Thyroid gland (tissue), 4 donors: ENCODE data around the gene EPM2AIP1.

ENCODE experiments used
- POLR2A ChIP-seq, 2 donors: fragments of 450-650 bp; IDR thresholded peaks; one replicate each; pipeline ENCODE4 v1.6.1; 2017; ENCODE audit warnings: antibody characterized with exemption in 2 of 2, mild to moderate bottlenecking in 2 of 2, moderate library complexity in 1 of 2
- TF ChIP-seq, protein P1 (sequence below), 6 experiments: fragments of 200-600 bp in 3 of 6; fragments of 450-650 bp in 3 of 6; sonication (generic) in 3 of 6; IDR thresholded peaks; one replicate each; pipeline ENCODE4 v1.5.1; 2016 to 2019; ENCODE audit warnings: antibody characterized with exemption in 6 of 6, mild to moderate bottlenecking in 2 of 6, inconsistent platforms in 1 of 6, moderate library complexity in 1 of 6

DNA sequence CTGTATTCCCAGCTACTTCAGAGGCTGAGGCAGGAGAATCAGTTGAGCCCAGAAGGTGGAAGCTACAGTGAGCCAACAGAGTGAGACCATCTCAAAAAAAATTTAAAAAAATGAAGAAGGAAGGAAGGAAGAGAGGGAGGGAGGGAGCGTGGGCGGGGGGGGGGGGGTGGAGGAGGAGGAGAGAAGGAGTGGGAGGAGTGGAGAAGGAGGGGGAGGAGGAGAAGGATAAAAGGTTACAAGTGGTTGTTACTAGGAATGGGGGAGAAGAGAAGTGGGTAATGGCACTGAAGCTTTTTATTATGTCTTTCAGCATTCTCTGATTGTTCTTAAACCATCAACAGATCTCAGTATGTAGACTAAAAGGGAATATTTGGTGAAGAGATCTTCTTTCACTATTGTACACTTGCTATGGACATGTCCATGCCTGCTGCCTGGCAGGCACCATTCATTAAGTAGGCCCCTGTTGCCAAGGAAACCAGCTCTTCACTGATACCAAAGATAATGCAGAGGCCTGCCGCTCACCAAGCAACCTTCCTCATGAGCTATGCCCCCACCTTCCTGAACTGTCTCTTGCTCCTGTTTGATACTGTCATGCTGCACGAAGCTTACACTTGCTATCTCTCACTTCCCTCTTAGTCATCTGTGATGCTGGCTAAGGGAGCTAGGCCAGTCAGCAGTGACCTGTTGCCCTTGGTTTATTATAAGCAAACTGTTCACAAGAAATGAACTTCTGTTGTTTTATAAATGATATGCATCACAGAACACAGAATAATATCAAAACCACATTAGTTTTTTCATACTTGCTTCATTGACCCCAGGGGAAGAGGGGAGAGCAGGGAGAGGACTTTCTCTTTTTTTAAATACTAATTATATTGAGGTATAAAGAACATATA is 23.1 kb downstream of the EPM2AIP1 start:
- TF ChIP-seq, protein P1, sequence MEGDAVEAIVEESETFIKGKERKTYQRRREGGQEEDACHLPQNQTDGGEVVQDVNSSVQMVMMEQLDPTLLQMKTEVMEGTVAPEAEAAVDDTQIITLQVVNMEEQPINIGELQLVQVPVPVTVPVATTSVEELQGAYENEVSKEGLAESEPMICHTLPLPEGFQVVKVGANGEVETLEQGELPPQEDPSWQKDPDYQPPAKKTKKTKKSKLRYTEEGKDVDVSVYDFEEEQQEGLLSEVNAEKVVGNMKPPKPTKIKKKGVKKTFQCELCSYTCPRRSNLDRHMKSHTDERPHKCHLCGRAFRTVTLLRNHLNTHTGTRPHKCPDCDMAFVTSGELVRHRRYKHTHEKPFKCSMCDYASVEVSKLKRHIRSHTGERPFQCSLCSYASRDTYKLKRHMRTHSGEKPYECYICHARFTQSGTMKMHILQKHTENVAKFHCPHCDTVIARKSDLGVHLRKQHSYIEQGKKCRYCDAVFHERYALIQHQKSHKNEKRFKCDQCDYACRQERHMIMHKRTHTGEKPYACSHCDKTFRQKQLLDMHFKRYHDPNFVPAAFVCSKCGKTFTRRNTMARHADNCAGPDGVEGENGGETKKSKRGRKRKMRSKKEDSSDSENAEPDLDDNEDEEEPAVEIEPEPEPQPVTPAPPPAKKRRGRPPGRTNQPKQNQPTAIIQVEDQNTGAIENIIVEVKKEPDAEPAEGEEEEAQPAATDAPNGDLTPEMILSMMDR (IDR thresholded peaks at IDR 0.05), result no peak
- no peak for TF ChIP-seq POLR2A (IDR thresholded peaks at IDR 0.05)
